H1 (cell line): ENCODE data around the gene CTNNBL1. TPM values are rescaled to one million over a fixed set of nuclear protein-coding genes. Genes with fewer than 3 reads are reported as not detected.
A peak's percentile ranks its signal among the peaks of the same experiment; 100 is the strongest.

Experiments
- ASH2L ChIP-seq: fragments of 200-600, 300-600 bp; sonication (generic); IDR thresholded peaks from one replicate; pipeline ENCODE4 v1.7.1; 2017; ENCODE audit warnings: low read length
- EGR1 ChIP-seq: IDR thresholded peaks from 2 replicates; pipeline ENCODE4 v1.6.1; 2011; ENCODE audit warnings: low read depth, low read length, borderline replicate concordance
- JUN ChIP-seq: IDR thresholded peaks from 2 replicates; pipeline ENCODE4 v1.6.1; 2011; ENCODE audit warnings: low read depth, mild to moderate bottlenecking, improper control_type of control experiment, low read length
- MAX ChIP-seq: IDR thresholded peaks from 2 replicates; pipeline ENCODE4 v1.6.1; 2012; ENCODE audit warnings: inconsistent platforms
- NANOG ChIP-seq: IDR thresholded peaks from 2 replicates; pipeline ENCODE4 v1.6.1; 2011; ENCODE audit warnings: low read length, low read depth, mild to moderate bottlenecking, inconsistent platforms; ENCODE audit not compliant: insufficient read depth, poor library complexity, severe bottlenecking
- RAD21 ChIP-seq, 2 experiments: IDR thresholded peaks in 1 of 2; conservative IDR thresholded peaks in 1 of 2; 2 replicates each; pipeline ENCODE4 v1.6.1; 2011; ENCODE audit warnings: low read depth in 2 of 2, low read length in 2 of 2, improper control_type of control experiment in 1 of 2, inconsistent platforms in 1 of 2, mild to moderate bottlenecking in 1 of 2, moderate library complexity in 1 of 2
- polyA plus RNA-seq, 7 experiments: library from polyadenylated mRNA; depleted of rRNA in 3 of 7; stranded (reverse) in 5 of 7; unstranded in 2 of 7; fragments of >200 nt in 5 of 7; fragments of 200-250 nt in 2 of 7; gene quantifications; 1 replicate in 5 of 7; 2 replicates in 1 of 7; 4 replicates in 1 of 7; pipeline versions ENCODE4 v1.2.1 to v1.2.3, GENCODE V29; 2011 to 2013; ENCODE audit warnings: missing spikeins in 2 of 7, mixed read lengths in 2 of 7
- total RNA-seq: library from RNA; stranded (reverse); fragmentation: NEBNext Ultra II Directional; extraction: Animal tissue kit (Norgen Biotek cat#: 25700); gene quantifications from 2 replicates; pipeline ENCODE4 v1.2.1, GENCODE V29; 2021

The CTNNBL1 gene
- total and polyA plus RNA-seq, 2 of the 8 experiments (the other 6 are each of a cell fraction or from before 2014, with no cell fraction given): 19.6 to 81.6 TPM

- TF ChIP-seq EGR1 (peak; percentile 87), JUN (no peak), ASH2L (no peak), RAD21 (IDR thresholded peaks at IDR 0.05 in 1 of 2, conservative IDR thresholded peaks at IDR 0.05 in 1 of 2; ENCODE audit: low read depth in 2 of 2, low read length in 2 of 2) (peak; percentile 79 to 90), NANOG (no peak), MAX (peak; percentile 9; the same call in 1 of the 2 replicates)
Observed at GRCh38 chr20:37901654-37902503, 208.0 kb downstream of the CTNNBL1 start (continued).
